ENCODE data around the gene RIT2. TPM values are rescaled to one million over a fixed set of nuclear protein-coding genes. Genes with fewer than 3 reads are reported as not detected.
"Not testable (repeated sequence)": the region's sequence is repeated elsewhere in the genome, so short reads cannot be mapped to it uniquely, and the experiment has no call there.

The RIT2 gene
- polyA plus RNA-seq, 1 donor from 2014 or later = 1.1 TPM

GRCh38 chr18:42742474-42742873, 373.0 kb downstream of the RIT2 start:
- Histone ChIP-seq H3K36me3 (ENCODE audit: insufficient read depth, low read length) (no peaks in the 10 kb centered on the region), H4K20me1 (ENCODE audit: insufficient read depth) (no peaks in the 10 kb centered on the region), H3K79me2 (replicated peaks; ENCODE audit: insufficient read depth, low read length) (no peaks in the 10 kb centered on the region), H3K27me3 (ENCODE audit: insufficient read depth, low read depth, low read length) (no peaks in the 10 kb centered on the region), H3K9ac (ENCODE audit: low read length) (no peak overlapping the region), H2AFZ (ENCODE audit: low read depth, low read length) (no peak overlapping the region), H3K4me3 (ENCODE audit: low read length) (peak overlapping the region; percentile 5), H3K4me2 (ENCODE audit: low read length) (no peak overlapping the region), H3K9me2 (ENCODE audit: insufficient read depth, low read length) (no peaks in the 10 kb centered on the region), H3F3A (ENCODE audit: insufficient read depth, low read length, poor library complexity, severe bottlenecking) (no peaks in the 10 kb centered on the region), H3K27ac (ENCODE audit: low read length) (peak overlapping the region; percentile 54), H3K9me3 (ENCODE audit: low read length) (no peaks in the 10 kb centered on the region)
- no peak for TF ChIP-seq TAF1 (IDR thresholded peaks at IDR 0.05; ENCODE audit: low read depth)
- no peak for TF ChIP-seq SMC3 (conservative IDR thresholded peaks at IDR 0.05; ENCODE audit: poor library complexity)
- no peak for TF ChIP-seq MXI1 (conservative IDR thresholded peaks at IDR 0.05; ENCODE audit: poor library complexity, severe bottlenecking)
- no peak for TF ChIP-seq POLR2AphosphoS5 (IDR thresholded peaks at IDR 0.05)
- TF ChIP-seq EZH2 (IDR thresholded peaks at IDR 0.05; ENCODE audit: borderline replicate concordance, insufficient read depth, low read length, poor library complexity, severe bottlenecking) = no peak
- TF ChIP-seq REST (IDR thresholded peaks at IDR 0.05; ENCODE audit: borderline replicate concordance) = no peak
- no peak for TF ChIP-seq RAD21 (conservative IDR thresholded peaks at IDR 0.05)
- no peak for TF ChIP-seq CTCF (IDR thresholded peaks at IDR 0.05; ENCODE audit: poor library complexity, severe bottlenecking)
- TF ChIP-seq EP300 (conservative IDR thresholded peaks at IDR 0.05; ENCODE audit: poor library complexity, severe bottlenecking) = no peak

- not testable (repeated sequence) for H3F3A ChIP-seq (ENCODE audit: insufficient read depth, low read length, poor library complexity, severe bottlenecking); H3K36me3 ChIP-seq (ENCODE audit: insufficient read depth, low read length); H3K9me2 ChIP-seq (ENCODE audit: insufficient read depth, low read length); H3K9ac ChIP-seq (ENCODE audit: low read length); H3K27ac ChIP-seq (ENCODE audit: low read length); H3K79me2 ChIP-seq (replicated peaks; ENCODE audit: insufficient read depth, low read length); H4K20me1 ChIP-seq (ENCODE audit: insufficient read depth); H3K4me2 ChIP-seq (ENCODE audit: low read length); H3K9me3 ChIP-seq (ENCODE audit: low read length); H3K27me3 ChIP-seq (ENCODE audit: insufficient read depth, low read depth, low read length); H3K4me3 ChIP-seq (ENCODE audit: low read length); H2AFZ ChIP-seq (ENCODE audit: low read depth, low read length)
Observed at GRCh38 chr18:42741805-42742347, 373.6 kb downstream of the RIT2 start.

- not testable (repeated sequence) for H3K4me3 ChIP-seq (ENCODE audit: low read length); H4K20me1 ChIP-seq (ENCODE audit: insufficient read depth); H2AFZ ChIP-seq (ENCODE audit: low read depth, low read length); H3K36me3 ChIP-seq (ENCODE audit: insufficient read depth, low read length); H3K9ac ChIP-seq (ENCODE audit: low read length); H3K27me3 ChIP-seq (ENCODE audit: insufficient read depth, low read depth, low read length); H3K4me2 ChIP-seq (ENCODE audit: low read length); H3K9me2 ChIP-seq (ENCODE audit: insufficient read depth, low read length); H3K9me3 ChIP-seq (ENCODE audit: low read length); H3F3A ChIP-seq (ENCODE audit: insufficient read depth, low read length, poor library complexity, severe bottlenecking); H3K79me2 ChIP-seq (replicated peaks; ENCODE audit: insufficient read depth, low read length); H3K27ac ChIP-seq (ENCODE audit: low read length)
Observed at GRCh38 chr18:42741299-42741698, 374.2 kb downstream of the RIT2 start.
